ENCODE data around the gene SLC13A3. TPM values are rescaled to one million over a fixed set of nuclear protein-coding genes. Genes with fewer than 3 reads are reported as not detected.

Gene SLC13A3
- total RNA-seq, 1 donor from 2014 or later = 1.5 TPM

DNA sequence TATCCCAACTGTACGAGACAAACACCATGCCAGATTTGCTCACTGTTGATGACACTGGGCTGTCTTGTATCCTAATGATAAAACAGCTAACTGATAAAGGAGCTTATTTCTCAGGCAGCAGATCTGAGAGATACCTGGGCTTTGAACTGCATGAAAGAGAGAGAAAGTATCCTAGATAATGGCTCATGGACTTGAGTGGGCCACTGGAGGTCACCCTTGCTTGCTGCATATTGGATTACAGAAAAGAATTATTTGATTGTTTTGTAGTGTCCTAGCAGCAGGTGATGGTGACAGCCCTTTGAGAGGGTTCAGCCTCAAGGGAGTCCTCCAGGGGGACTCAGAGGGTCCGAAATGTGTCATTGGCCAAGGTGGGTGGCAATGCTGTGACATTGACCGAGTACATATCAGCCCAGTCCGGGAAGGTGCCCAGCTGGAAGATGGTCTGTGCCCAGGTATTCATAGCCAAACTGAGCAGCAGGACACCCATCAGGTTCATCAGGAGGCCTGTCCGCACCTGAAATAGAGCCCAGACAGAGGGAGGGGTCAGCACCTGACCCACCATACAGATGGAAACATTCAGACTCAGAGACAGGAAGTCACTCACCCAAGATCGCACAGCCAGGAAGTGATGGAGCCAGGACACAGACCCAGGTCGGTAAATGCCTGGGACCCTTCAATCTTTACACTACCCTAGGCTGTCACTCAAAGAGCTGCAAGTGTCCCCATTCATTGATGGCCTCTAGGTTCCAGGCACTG, 91.4 kb downstream of the SLC13A3 start:
- no peak for DNase-seq (ENCODE audit: low spot score)

DNA sequence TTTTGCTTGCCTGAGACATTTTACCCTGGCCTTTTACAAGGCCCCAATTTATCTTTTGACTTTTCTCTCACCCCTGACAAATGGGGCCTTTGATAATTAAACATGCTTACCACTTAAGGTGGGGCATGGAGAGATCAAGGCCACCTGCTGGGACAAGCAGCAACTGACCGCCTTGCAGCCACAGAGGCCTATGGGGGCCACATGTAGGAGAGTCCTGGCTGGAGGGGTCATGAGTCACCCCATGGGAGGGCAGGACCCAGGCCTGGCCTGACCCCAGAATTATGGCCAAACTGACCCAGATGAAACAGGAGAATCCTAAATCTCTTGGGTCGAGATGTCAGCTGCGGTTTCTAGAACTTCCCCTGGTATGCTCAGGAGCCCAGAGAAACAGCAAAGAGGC, 92.3 kb downstream of the SLC13A3 start:
- no peak for DNase-seq (ENCODE audit: low spot score)

DNA sequence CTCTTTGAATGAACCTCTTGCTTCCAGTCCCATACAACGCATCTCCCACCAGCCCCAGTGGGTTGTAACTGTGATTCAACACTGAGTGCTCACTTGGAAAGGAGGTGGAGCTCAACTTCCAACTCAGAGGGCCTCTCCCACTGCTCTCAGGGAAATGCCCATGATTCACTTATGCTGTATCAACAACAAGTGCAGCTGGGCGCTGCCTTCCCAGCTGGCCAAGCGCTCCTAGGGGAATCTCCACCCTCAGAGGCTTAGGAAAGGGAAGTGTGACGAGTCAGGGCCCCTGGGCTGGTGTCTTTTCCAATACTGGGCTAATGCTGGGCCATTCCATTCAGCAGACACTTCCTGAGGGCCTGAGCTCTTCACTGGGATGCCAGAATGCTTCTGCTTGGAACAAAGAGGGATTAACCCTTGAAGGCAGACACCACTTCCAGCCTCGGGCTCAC, 92.7 kb downstream of the SLC13A3 start:
- DNase-seq (ENCODE audit: low spot score) = no peak

DNA sequence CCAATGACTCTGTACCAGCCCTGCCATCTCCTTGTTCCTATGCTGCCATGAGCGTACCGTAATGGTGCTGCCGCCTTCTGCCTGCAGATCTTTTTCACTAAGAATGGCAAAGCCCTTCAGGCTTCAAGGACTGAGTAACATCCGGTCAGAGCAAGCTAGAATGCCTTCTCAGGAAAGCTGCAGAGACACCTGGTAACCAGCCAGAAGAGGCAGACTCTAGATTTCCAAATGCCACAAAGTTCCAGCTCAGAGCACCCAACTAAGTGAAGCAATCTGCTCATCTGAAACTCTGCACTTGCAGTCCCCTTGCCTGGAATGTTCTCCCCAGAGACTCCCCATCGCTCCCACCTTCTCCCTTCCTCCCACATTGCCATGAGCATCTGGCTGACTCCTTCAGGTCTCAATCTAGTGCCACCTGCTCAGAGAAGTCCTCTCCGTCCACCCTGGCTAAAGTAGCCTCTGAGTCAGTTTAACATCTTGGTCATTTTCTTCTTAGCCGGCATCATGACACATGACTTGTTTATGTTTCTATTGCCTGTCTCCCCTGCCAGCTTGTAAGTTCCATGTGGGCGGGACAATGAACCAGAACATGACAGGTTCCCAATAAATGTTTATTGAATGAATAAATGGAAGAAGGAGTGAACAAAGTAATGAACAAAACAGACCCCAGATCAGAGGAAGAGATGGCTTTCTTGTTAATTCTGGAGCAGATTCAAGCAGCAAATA, 93.9 kb downstream of the SLC13A3 start:
- DNase-seq (ENCODE audit: low spot score) = no peak

DNA sequence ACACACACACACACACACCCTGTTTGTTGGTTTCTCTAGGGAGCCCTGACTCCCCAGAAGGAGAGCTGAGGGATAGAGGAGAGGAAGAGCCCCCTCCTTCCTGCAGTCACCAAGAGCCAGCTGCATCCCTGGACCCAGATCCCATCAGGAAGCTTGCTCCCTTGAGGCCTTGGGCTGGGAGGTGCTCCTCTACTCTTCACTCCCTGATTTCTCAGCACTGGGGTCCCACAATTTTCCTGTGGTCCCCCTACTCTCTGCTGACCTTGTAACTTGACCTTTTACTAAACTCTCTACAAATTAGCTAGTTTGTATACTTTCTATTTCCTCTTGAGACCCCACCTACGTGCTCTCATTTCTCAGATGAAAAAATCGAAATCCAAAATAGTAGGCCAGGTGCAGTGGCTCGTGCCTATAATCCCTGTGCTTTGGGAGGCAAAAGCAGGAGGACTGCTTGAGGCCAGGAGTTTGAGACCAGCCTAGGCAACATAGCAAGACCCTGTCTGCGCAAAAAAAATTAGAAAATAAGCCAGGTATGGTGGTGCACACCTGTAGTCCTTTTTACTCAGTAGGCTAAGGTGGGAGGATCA, 95.8 kb downstream of the SLC13A3 start:
- no peak for DNase-seq (ENCODE audit: low spot score)

DNA sequence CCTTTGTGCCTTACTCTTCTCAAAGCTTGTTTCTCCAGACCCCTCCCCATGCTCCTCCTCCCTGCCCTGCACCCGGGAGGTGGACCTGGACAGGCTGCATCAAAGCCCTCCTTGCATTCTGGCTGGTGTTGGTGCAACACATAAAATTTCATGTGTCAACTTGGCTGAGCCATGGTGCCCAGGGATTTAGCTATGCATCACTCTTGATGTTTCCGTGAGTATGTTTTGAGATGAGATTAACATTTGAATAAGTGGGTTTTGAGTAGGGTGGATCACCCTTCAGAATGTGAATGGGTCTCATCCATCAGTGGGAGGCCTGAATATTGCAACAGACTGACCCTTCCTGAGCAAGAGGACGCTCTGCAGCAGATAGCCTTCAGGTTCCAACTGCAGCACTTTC, 96.4 kb downstream of the SLC13A3 start:
- DNase-seq (ENCODE audit: low spot score) = no peak

DNA sequence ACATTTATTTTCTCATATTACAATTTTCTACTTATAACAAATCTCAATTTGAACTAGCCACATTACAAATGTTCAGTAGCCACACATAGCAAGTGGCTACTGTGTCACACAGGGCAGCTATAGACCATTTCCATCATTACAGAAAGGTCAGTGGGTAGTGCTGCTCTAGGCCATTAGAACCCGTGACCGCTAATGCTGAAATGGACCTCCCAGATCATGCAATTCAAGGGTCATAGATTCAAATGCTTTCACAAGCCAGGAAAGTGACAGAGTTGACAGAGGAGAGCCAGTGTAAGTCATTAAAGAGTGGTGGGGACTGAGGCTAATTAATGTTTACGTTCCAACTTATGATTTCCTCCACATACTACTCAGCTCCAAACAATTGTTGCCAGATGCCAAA, 97.3 kb downstream of the SLC13A3 start:
- DNase-seq (ENCODE audit: low spot score) = no peak

DNA sequence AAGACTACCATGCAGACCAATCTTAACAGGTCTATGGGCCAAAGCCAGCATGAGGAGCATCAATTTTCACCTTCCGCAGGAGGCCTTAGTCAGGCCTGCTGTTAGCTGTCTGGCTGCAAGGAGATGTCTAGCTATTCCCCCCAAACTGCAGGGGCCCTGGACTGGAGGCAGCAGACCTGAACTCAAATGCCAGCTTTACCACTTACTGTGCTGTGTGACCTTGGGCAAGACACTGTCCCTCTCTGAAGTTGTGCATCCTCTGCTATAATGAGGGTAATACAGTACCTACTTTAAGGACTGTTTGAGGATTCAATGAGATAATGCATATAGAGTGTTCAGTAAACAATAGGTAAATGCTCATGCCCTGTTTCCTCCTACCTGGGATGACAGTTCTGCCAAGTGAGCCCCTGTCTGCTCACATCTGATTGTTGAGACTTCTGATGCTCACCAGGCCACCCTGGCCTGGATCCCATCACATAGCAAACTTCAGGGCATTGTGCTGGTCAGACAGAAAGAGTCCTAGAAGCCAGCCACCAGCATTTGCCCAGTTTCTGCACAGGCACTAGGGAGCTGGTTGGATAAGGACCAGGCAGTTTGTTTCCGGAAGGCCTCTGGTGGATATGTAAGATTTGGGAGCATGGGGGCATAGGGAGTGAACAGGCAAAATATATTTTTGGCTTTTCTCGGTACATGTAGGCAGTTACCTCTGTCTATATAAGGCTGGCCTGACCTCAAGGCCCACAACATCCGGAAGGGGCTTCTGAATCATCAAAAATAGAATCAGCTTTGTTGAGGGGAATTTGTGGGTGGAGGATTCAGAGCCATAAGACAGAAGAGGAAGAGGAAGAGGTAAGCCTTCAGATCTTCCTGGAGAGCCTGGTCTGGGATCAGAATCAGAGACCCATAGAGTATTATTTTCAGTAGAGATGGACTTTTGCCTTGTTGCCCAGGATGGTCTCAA, 98.5 kb downstream of the SLC13A3 start:
- no peak for DNase-seq (ENCODE audit: low spot score)

DNA sequence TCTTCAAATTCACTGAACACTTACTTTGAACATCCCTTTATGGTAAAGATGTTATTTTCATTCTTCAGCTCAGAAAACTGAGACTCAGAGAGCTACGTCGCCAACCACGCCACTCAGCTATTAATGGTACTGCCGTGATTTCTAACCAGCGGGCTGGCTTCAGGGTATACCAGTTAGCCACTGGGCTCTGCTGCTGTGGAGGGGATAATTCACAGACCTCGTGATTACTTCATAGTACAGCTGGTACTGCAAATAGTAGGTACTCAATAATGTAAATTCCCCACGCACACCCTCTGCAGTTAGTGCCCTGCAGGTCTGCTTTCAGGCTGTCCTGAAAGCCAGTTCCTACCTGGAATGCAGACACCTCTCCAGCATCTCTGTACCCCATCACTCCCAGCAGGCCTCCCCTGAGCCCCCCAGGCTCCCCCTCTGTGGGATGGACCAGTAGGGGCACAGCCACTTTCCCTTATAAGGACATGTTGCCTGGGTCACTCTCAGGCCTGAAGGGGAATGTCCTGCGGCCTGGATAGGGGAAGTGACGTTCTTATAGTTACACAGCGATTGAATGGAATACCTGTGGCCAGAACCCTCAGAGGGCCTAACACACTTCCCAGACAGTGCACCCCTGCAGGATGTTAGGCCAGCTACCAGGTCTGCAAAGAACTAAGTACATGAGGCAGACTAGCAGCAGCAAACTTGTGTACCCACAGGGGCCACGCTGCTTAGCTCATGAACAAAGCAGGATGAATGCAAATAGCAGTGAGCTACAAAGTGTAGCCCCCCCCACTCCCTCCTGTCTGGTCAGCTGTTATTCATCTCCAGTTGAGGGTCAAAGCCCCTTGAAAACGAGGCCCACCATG, 99.5 kb downstream of the SLC13A3 start:
- no peak for DNase-seq (ENCODE audit: low spot score)

DNA sequence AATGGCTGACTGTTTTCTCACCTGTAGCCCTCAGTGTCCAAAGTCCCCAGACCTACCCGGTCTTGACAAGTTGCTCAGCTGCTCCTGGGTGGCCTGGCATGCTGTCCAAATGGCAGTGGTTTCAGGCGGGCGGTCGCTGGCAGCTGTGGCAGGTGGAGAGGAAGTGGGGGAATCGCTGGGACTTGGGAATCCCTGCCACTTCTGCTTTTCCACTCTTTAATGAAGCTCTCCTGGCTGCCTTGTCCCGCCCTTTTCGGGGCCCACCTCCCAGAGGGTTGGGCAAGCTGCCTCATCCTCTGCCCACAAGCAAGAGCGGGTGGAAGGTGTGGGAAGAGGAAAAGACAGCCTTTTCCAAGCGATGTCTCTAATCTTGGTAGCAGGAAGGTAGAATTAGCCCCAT, 100.8 kb downstream of the SLC13A3 start, which contains the start of gene OCSTAMP:
Gene OCSTAMP (minus strand): TSS at position 194 of the 400 bp plus-strand sequence. CDS start 94 bp downstream, at position 100.
- no peak for DNase-seq (ENCODE audit: low spot score)

DNA sequence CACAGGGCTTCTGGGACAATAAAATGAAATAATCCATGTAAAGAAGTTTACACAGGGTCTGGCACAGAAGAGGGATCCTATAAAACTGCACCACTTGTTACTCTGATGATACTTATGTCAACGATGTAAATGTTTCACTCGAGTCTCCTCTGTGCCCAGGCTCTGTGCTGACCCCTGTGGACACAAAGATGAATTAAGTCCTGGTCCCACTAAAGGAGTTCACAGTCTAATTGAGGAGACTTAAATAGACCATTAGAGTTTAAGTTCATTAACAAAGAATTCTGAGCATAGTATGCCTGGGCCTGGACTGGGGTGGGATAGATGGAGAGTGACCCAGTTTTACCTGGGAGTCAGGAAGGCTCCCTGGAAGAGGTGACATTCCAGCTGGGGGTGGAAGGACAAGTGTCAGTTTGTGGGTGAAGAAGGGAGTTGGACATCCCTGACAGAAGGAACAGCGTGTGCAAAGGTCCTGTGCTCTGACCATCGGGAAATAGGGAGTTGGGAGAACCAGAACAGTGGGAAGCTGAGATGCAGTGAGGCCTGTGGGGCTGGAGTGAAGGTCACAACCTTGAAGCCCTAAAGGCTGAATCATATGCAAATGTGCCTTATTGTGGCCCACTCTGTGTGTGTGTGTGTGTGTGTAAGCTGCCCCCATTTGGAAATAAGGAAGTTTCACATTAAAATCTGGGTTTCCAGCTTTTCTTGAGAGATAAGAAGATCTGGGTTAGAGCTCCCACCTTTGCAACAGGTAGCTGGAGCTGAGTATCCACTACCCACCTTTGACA, 101.9 kb downstream of the SLC13A3 start:
- no peak for DNase-seq (ENCODE audit: low spot score)

DNA sequence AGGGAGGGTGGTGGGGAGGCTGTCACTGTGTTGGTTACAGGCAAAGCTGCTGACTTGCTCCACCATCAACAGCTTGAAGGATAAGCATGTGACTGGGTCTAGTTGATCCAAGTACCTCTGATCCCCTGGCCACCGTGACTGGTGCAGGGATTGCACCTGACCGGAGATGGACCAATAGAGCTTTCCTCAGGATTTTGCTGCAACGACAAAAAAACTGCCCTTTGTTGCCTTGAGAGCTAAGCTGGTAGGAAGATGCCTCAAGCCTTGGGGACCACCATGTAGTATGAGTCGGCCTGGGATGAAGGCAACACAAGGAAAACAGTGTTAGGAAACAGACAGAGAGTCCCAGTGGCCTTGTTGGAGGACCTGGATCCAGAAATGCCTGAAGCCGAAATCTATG, 102.6 kb downstream of the SLC13A3 start:
- no peak for DNase-seq (ENCODE audit: low spot score)

DNA sequence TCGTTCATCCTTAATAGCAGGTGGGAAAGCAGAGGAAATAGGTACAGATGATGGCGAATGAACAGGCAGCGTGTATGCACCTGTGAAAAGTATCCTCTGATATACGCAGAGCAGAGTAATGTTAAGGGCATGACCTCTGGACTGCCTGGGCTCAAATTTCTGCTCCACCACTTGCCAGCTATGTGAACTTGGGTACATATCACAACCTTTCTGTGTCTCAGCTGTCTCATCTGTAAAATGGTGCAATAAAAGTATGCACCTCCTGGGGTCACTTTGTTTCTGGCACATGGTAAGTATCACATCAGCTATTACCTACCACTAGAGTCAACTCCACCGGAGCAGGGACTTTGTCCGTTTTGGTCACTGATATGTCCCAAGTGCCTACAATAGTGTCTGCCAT, 103.3 kb downstream of the SLC13A3 start:
- DNase-seq (ENCODE audit: low spot score) = no peak

DNA sequence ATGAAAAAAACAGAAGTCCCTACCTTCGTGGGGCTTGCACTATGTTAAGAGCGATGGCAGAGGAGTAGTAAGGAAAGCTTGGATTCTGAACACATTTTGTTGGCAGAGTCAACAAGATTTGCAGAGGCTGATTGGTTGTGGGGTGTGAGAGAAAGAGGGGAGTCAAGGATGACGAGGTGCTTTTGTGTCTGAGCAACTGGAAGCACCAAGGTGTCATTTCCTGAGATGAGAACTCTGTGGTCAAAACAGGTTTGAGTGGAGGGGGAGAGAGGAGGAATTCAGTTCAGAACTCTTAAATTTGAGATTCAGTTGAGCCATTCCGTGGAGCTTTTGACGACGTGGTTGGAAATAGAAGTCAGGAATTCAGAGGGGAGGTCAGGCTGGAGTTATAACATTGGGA, 104.3 kb downstream of the SLC13A3 start:
- no peak for DNase-seq (ENCODE audit: low spot score)

DNA sequence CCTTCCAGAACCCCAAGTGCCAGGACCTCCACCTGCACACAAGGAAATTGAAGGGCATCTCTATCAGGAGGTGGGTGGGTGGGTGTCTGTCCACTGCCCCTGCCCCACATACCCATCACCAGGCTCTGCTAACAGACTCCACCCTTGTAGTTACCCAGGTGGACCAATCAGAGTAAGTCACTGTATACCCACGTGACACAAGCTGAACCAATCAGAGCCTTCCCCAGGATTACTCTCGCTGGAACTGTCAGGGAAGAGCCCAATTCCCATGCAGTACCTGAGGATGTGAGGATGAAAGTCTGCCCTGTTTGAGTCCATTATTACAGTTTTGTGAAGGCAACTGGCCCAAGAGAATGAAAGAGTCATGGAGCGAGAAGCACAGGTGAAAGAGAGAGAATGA, 105.0 kb downstream of the SLC13A3 start:
- no peak for DNase-seq (ENCODE audit: low spot score)

DNA sequence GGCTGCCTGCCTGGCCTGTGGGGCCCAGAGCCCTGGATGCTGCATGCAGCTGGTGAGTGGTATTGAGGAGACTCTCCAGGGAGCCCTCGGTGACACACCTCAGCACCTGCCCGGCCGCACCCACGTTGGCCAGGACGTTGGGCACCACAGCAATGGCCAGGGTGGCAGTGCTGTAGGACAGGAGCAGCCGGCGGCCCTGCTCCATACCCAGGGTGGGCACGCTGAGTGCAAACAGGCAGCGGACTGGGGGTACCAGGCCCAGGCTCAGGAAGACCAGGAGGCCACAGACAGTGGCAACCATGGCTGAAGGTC, 105.5 kb downstream of the SLC13A3 start:
- DNase-seq (ENCODE audit: low spot score) = no peak

DNA sequence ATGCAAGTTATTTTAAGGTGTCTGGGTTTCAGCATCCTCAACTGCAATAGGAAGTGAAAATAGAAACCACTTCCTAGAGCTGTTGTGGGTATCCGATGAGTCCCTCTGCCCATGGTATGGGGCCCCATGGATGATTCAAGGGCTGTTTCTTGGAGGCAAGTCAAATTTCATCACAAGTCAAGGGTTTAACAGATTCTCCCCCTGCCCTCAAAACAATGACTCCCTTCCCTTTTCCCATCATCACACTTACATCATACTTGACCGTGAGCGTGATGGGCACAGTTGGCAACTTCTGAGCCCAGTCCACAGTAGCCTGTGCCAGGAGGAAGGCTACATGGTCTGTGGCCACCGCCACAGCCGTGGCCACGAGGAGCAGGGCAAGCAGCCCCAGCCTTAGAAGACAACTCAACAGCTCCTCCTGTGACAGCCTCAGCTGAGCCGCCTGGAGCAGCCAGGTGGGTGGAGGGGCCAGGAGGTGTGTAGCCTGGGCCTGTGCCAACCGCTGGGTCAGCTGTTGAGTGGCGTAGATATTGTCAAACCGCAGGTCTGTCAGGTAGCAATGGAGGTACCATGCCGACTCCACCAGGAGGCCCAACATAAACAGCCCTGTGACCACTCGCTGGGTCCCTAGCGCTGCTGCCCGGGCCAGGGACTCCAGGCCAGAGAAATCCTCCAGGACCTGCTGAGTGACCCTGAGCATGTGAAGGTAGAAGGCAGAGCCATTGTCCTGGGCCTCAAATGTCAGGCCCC, 106.0 kb downstream of the SLC13A3 start:
- DNase-seq (ENCODE audit: low spot score) = no peak

DNA sequence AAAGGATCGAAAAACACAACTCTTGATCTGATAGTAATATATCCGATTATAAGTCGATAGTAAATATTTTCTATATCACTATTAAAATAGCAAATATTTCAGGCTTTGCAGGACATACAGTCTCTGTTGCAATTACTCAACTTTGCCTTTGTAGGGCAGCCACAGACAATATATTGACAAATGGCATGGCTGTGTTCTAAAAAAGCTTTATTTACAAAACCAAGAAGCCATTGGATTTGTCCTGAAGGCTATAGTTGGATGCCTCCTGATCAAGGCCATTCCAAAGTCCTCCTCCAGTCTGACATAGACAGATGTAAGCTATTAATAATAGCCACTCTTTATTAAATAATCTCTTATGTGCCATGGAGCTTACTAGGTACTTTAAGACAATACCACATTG, 106.7 kb downstream of the SLC13A3 start:
- no peak for DNase-seq (ENCODE audit: low spot score)

DNA sequence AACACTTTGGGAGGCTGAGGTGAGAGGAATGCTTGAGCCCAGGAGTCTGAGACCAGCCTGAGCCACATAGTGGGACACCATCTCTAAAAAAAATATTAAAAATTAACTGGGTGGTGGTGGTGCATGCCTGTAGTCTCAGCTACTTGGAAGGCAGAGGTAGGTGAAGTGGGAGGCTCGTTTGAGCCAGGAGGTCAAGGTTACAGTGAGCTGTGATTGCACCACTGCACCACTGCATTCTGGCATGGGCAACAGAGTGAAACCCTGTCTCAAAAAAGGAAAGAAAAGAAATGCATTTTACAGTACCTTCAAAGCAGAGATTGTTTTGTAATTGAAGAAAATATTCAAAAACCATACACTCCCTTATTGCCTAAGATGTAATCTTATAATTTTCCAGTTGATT, 107.3 kb downstream of the SLC13A3 start:
- DNase-seq (ENCODE audit: low spot score) = no peak

Data from mesenteric fat pad (tissue), 1 donor.